Activated T-cell treated with anti-CD3 and anti-CD28 coated beads for 48 hours (primary cell): ENCODE data around the gene KLHL26.

ENCODE experiments used
- DNase-seq: peaks from one replicate; pipeline ENCODE4 v3.0.0-alpha.2; 2020; ENCODE audit warnings: low read depth

Gene KLHL26

GRCh38 chr19:18718846-18719458, 82.1 kb downstream of the KLHL26 start:
- no peak for DNase-seq

- no peak for DNase-seq
Measured at GRCh38 chr19:18719541-18719940, 82.7 kb downstream of the KLHL26 start.
